K562 (cell line): ENCODE results near the gene OR11A1. TPM values are rescaled to one million over a fixed set of nuclear protein-coding genes. Genes with fewer than 3 reads are reported as not detected.

Experiments
- BRD4 ChIP-seq: fragments of 200-600 bp; sonication (generic); IDR thresholded peaks from 2 replicates; pipeline ENCODE4 v1.6.1; 2017; ENCODE audit warnings: inconsistent platforms
- BRD9 ChIP-seq: fragments of 450-650 bp; IDR thresholded peaks from 2 replicates; pipeline ENCODE4 v1.6.1; 2018; ENCODE audit warnings: low read depth; ENCODE audit not compliant: partially characterized antibody
- CREB3L1 ChIP-seq: fragments of 450-650 bp; IDR thresholded peaks from 2 replicates; pipeline ENCODE4 v1.6.1; 2014; ENCODE audit warnings: low read depth, mild to moderate bottlenecking, moderate library complexity, borderline replicate concordance
- ELF1 ChIP-seq: fragments of 200-800 bp; sonication (Bioruptor generic); IDR thresholded peaks from 2 replicates; pipeline ENCODE4 v1.6.1; 2016; ENCODE audit warnings: missing genetic modification characterization, missing compliant biosample characterization
- ETS2 ChIP-seq: IDR thresholded peaks from 2 replicates; pipeline ENCODE4 v1.6.1; 2016; ENCODE audit warnings: borderline replicate concordance, missing genetic modification characterization, mild to moderate bottlenecking, moderate library complexity, missing compliant biosample characterization; ENCODE audit not compliant: poor library complexity, severe bottlenecking
- HNRNPK ChIP-seq: fragments of 200-400 bp; formaldehyde crosslinking; IDR thresholded peaks from one replicate; pipeline ENCODE4 v1.6.1; 2018; ENCODE audit warnings: mild to moderate bottlenecking, low read depth, low read length; ENCODE audit not compliant: poor library complexity, severe bottlenecking
- ILF3 ChIP-seq: fragments of 450-650 bp; IDR thresholded peaks from 2 replicates; pipeline ENCODE4 v1.6.1; 2018; ENCODE audit warnings: antibody characterized with exemption, mild to moderate bottlenecking, moderate library complexity, borderline replicate concordance
- MBD1 ChIP-seq: fragments of 250-450 bp; sonication (Bioruptor Pico); IDR thresholded peaks from 2 replicates; pipeline ENCODE4 v1.8.0; 2022; ENCODE audit warnings: inconsistent platforms
- NR0B1 ChIP-seq: fragments of 450-650 bp; IDR thresholded peaks from one replicate; pipeline ENCODE4 v1.6.1; 2018; ENCODE audit warnings: mild to moderate bottlenecking, moderate library complexity; ENCODE audit not compliant: partially characterized antibody
- POLR2H ChIP-seq: IDR thresholded peaks from 2 replicates; pipeline ENCODE4 v1.6.1; 2016; ENCODE audit warnings: missing genetic modification characterization, low read depth, mild to moderate bottlenecking, control low read depth, missing compliant biosample characterization, moderate library complexity
- SIN3A ChIP-seq, 2 experiments: fragments of 150-350 bp in 1 of 2; IDR thresholded peaks; 2 replicates each; pipeline ENCODE4 v1.6.1; 2011 to 2016; ENCODE audit warnings: borderline replicate concordance in 2 of 2, low read depth in 2 of 2, low read length in 2 of 2, mild to moderate bottlenecking in 2 of 2, moderate library complexity in 2 of 2; ENCODE audit not compliant: control insufficient read depth in 1 of 2
- SOX6 ChIP-seq: fragments of 450-650 bp; IDR thresholded peaks from 2 replicates; pipeline ENCODE4 v1.6.1; 2014; ENCODE audit warnings: mild to moderate bottlenecking
- TAF15 ChIP-seq: fragments of 200-400 bp; formaldehyde crosslinking; IDR thresholded peaks from 2 replicates; pipeline ENCODE4 v1.6.1; 2017; ENCODE audit warnings: mild to moderate bottlenecking, low read depth, low read length, moderate library complexity
- TBL1XR1 ChIP-seq, 2 experiments: IDR thresholded peaks; 2 replicates each; pipeline ENCODE4 v1.6.1; 2012; ENCODE audit warnings: improper control_type of control experiment in 2 of 2, low read length in 2 of 2, mild to moderate bottlenecking in 1 of 2
- TEAD4 ChIP-seq, 2 experiments: sonication (generic) in 1 of 2; formaldehyde crosslinking in 1 of 2; IDR thresholded peaks; 2 replicates each; pipeline versions ENCODE4 v1.6.1 to v1.8.0; 2012 to 2022; ENCODE audit warnings: borderline replicate concordance in 1 of 2, inconsistent platforms in 1 of 2, low read length in 1 of 2, mild to moderate bottlenecking in 1 of 2, missing genetic modification reagents in 1 of 2
- TSHZ1 ChIP-seq: fragments of 250-450 bp; sonication (Bioruptor Pico); IDR thresholded peaks from 2 replicates; pipeline ENCODE4 v1.4.0; 2020; ENCODE audit warnings: mild to moderate bottlenecking, moderate library complexity
- ZBTB17 ChIP-seq: fragments of 450-650 bp; formaldehyde crosslinking; IDR thresholded peaks from 2 replicates; pipeline ENCODE4 v1.4.0; 2020; ENCODE audit warnings: mild to moderate bottlenecking
- polyA plus RNA-seq, 8 experiments: library from polyadenylated mRNA; depleted of rRNA in 4 of 8; stranded (reverse) in 5 of 8; unstranded in 3 of 8; fragments of >200 nt; fragmentation: Nextera tagmentation in 2 of 8; fragmentation: Illumina TruSeq in 1 of 8; extraction: Ambion mirVana in 2 of 8; extraction: Trizol in 1 of 8; gene quantifications; 2 replicates each; pipeline versions ENCODE4 v1.2.1 to v1.2.3, GENCODE V29; 2011 to 2014; ENCODE audit warnings: inconsistent platforms in 1 of 8, missing spikeins in 1 of 8
- total RNA-seq, 7 experiments: library from RNA; depleted of rRNA in 6 of 7; stranded (reverse); fragments of >200 nt in 6 of 7; fragmentation: Illumina TruSeq in 2 of 7; extraction: Trizol in 2 of 7; gene quantifications; 2 replicates each; pipeline versions ENCODE4 v1.2.1 to v1.2.3, GENCODE V29; 2011 to 2021; ENCODE audit warnings: low replicate concordance in 1 of 7
- TF ChIP-seq, protein P1 (sequence below): sonication (generic); formaldehyde crosslinking; IDR thresholded peaks from 2 replicates; pipeline ENCODE4 v1.8.0; 2022; ENCODE audit warnings: missing genetic modification reagents, mild to moderate bottlenecking, borderline replicate concordance

The OR11A1 gene
- total and polyA plus RNA-seq, 9 of the 15 experiments (the other 6 are each of a cell fraction or from before 2014, with no cell fraction given): not detected

- TF ChIP-seq MBD1 (CRISPR knock-in tag) (no peak), CREB3L1 (no peak), ILF3 (no peak), SOX6 (peak; percentile 86), ETS2 (tag) (no peak), ZBTB17 (CRISPR knock-in tag) (peak; percentile 50; the same call in 1 of the 2 replicates), TAF15 (no peak), POLR2H (tag) (no peak), HNRNPK (no peak), ELF1 (no peak), TBL1XR1 (IDR thresholded peaks at IDR 0.05; ENCODE audit: low read length in 2 of 2) (peak in 1 of 2 experiments; percentile 33; a peak in 1 of 4 replicates), BRD9 (no peak), TSHZ1 (CRISPR knock-in tag) (no peak), TEAD4 (IDR thresholded peaks at IDR 0.05; ENCODE audit: low read length) (peak; percentile 90), TEAD4 (CRISPR knock-in tag; IDR thresholded peaks at IDR 0.05; ENCODE audit: borderline replicate concordance) (no peak), NR0B1 (no peak), SIN3A (IDR thresholded peaks at IDR 0.05; ENCODE audit: borderline replicate concordance in 2 of 2, control insufficient read depth in 1 of 2, low read depth in 2 of 2, low read length in 2 of 2) (no peak), BRD4 (no peak)
- TF ChIP-seq, protein P1, sequence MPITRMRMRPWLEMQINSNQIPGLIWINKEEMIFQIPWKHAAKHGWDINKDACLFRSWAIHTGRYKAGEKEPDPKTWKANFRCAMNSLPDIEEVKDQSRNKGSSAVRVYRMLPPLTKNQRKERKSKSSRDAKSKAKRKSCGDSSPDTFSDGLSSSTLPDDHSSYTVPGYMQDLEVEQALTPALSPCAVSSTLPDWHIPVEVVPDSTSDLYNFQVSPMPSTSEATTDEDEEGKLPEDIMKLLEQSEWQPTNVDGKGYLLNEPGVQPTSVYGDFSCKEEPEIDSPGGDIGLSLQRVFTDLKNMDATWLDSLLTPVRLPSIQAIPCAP (CRISPR knock-in tag): no peak
These were observed 33.7 kb upstream of the OR11A1 start (continued) for GRCh38 chr6:29490552-29490951.
